Loucy (cell line): ENCODE results near the gene ITGB3.

Source experiments
- H2AFZ ChIP-seq: fragments of 200-600 bp; sonication (generic); 2 replicates; pipeline ENCODE4 v1.6.0; 2016; ENCODE audit warnings: antibody characterized with exemption, mild to moderate bottlenecking, low read length, moderate library complexity
- H3F3A ChIP-seq: fragments of 200-600 bp; 2 replicates; pipeline ENCODE4 v1.6.0; 2016; ENCODE audit warnings: antibody characterized with exemption, low read depth, mild to moderate bottlenecking
- H3K27me3 ChIP-seq: fragments of 200-600 bp; sonication (generic); 2 replicates; pipeline ENCODE4 v1.6.1; 2014; ENCODE audit warnings: low read length, mild to moderate bottlenecking; ENCODE audit not compliant: insufficient read depth, poor library complexity, severe bottlenecking
- H3K36me3 ChIP-seq: fragments of 200-600 bp; sonication (generic); 2 replicates; pipeline ENCODE4 v1.6.1; 2016; ENCODE audit warnings: low read length; ENCODE audit not compliant: insufficient read depth
- H3K4me1 ChIP-seq: fragments of 200-600 bp; sonication (generic); 2 replicates; pipeline ENCODE4 v1.5.1; 2014; ENCODE audit warnings: low read length, mild to moderate bottlenecking; ENCODE audit not compliant: insufficient read depth, poor library complexity, severe bottlenecking
- H3K4me2 ChIP-seq: fragments of 200-600 bp; sonication (generic); 2 replicates; pipeline ENCODE4 v1.6.0; 2014; ENCODE audit warnings: antibody characterized with exemption, low read length, low read depth, mild to moderate bottlenecking; ENCODE audit not compliant: poor library complexity, severe bottlenecking
- H3K4me3 ChIP-seq: fragments of 200-600 bp; sonication (generic); 2 replicates; pipeline ENCODE4 v1.5.1; 2014; ENCODE audit warnings: low read length, mild to moderate bottlenecking, mixed read lengths; ENCODE audit not compliant: poor library complexity, severe bottlenecking
- H3K79me2 ChIP-seq: fragments of 200-600 bp; sonication (generic); 2 replicates; pipeline ENCODE4 v1.6.1; 2014; ENCODE audit warnings: low read length; ENCODE audit not compliant: insufficient read depth
- H3K9ac ChIP-seq: fragments of 200-600 bp; sonication (generic); 2 replicates; pipeline ENCODE4 v1.6.0; 2014; ENCODE audit warnings: mild to moderate bottlenecking, low read depth, low read length, moderate library complexity; ENCODE audit not compliant: poor library complexity, severe bottlenecking
- H3K9me2 ChIP-seq: fragments of 200-600 bp; sonication (generic); replicated peaks from 2 replicates; pipeline ENCODE4 v1.6.1; 2016; ENCODE audit warnings: low read depth, low read length, mixed read lengths
- H3K9me3 ChIP-seq: fragments of 200-600 bp; sonication (generic); 2 replicates; pipeline ENCODE4 v1.6.1; 2014; ENCODE audit warnings: mild to moderate bottlenecking, antibody characterized with exemption, low read length, low read depth; ENCODE audit not compliant: insufficient read depth
- H4K20me1 ChIP-seq: fragments of 200-600 bp; sonication (generic); 2 replicates; pipeline ENCODE4 v1.6.0; 2014; ENCODE audit warnings: antibody characterized with exemption, low read length, mild to moderate bottlenecking; ENCODE audit not compliant: insufficient read depth, poor library complexity, severe bottlenecking
- CTCF ChIP-seq: fragments of 200-600 bp; sonication (generic); conservative IDR thresholded peaks from 2 replicates; pipeline ENCODE4 v1.5.1; 2014; ENCODE audit warnings: mild to moderate bottlenecking, antibody characterized with exemption, low read length
- EZH2phosphoT487 ChIP-seq: fragments of 200-600 bp; IDR thresholded peaks from 2 replicates; pipeline ENCODE4 v1.6.1; 2018; ENCODE audit warnings: antibody characterized with exemption, mild to moderate bottlenecking, moderate library complexity, borderline replicate concordance

ITGB3 gene

GRCh38 chr17:47243737-47244598, 9.7 kb upstream of the ITGB3 start:
- Histone ChIP-seq H3K79me2 (no peaks in the 10 kb centered on the region), H3K4me3 (no peak overlapping the region), H3K36me3 (no peaks in the 10 kb centered on the region), H3K4me2 (peak overlapping the region; percentile 16), H3K9me3 (no peaks in the 10 kb centered on the region), H3K9ac (peak overlapping the region; percentile 27), H4K20me1 (no peaks in the 10 kb centered on the region), H3K9me2 (no peaks in the 10 kb centered on the region), H3K4me1 (peaks cover 38% of the 10 kb centered on the region), H3K27me3 (no peaks in the 10 kb centered on the region), H3F3A (no peaks in the 10 kb centered on the region), H2AFZ (peak overlapping the region; percentile 30; the same call in 1 of the 2 replicates)
- TF ChIP-seq CTCF = no peak
- TF ChIP-seq EZH2phosphoT487 = no peak

DNA sequence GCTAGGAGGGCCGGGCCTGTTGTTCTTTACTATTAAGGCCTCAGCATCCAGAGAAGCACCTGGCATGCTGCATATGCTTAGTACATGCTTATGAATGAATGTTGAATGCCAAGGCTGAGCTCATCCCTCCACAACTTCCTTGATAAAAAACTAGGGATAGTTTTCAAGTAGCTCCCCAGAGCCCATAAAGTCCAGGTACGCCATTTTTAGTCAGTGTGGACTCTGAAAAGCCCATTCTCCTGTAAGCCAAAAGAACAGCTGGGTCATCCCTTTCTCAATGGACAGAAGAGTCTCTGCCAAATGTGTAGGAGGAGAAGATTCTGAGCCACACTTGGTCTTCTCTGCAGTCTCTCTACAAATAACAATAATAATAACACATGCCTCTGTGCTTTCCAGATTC, 8.9 kb upstream of the ITGB3 start:
- Histone ChIP-seq H2AFZ (0 out of 2 replicates have a peak overlapping the region, but pooled peaks have one; percentile 1), H3K9me2 (no peaks in the 10 kb centered on the region), H3K4me3 (no peak overlapping the region), H3K4me1 (peaks cover 31% of the 10 kb centered on the region), H3K4me2 (no peak overlapping the region), H3K36me3 (no peaks in the 10 kb centered on the region), H3K9me3 (no peaks in the 10 kb centered on the region), H3K27me3 (no peaks in the 10 kb centered on the region), H4K20me1 (no peaks in the 10 kb centered on the region), H3K9ac (no peak overlapping the region), H3F3A (no peaks in the 10 kb centered on the region), H3K79me2 (no peaks in the 10 kb centered on the region)
- TF ChIP-seq CTCF (no peak), EZH2phosphoT487 (no peak)

DNA sequence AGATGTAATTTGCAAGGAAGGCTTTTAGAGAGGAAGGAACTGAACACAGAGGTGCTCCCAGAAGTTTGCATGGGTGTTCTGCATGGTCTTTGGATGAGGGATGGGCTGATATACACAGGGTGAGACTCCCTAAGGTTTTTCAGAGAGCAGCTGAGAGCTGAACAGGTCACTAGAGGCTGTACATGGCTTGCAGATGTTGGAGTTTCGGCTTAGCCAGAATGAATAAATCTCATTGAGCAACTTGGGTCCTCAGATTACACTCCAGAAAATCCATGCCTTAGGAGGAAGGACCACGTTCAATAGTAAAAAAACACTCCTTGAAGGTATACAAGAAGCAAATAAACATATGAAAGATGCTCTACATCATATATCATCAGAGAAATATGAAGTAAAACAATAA, 7.5 kb upstream of the ITGB3 start:
- Histone ChIP-seq H3K36me3 (no peaks in the 10 kb centered on the region), H3K9me3 (no peaks in the 10 kb centered on the region), H2AFZ (no peak overlapping the region), H3K79me2 (no peaks in the 10 kb centered on the region), H3K4me3 (no peak overlapping the region), H4K20me1 (no peaks in the 10 kb centered on the region), H3F3A (no peaks in the 10 kb centered on the region), H3K9me2 (no peaks in the 10 kb centered on the region), H3K4me1 (peaks cover 17% of the 10 kb centered on the region), H3K4me2 (no peak overlapping the region), H3K27me3 (no peaks in the 10 kb centered on the region), H3K9ac (no peak overlapping the region)
- TF ChIP-seq CTCF (no peak), EZH2phosphoT487 (no peak)
